ENCODE results near the gene LITAF.
"Not testable (repeated sequence)": the region's sequence is repeated elsewhere in the genome, so short reads cannot be mapped to it uniquely, and the experiment has no call there.

The LITAF gene

DNA sequence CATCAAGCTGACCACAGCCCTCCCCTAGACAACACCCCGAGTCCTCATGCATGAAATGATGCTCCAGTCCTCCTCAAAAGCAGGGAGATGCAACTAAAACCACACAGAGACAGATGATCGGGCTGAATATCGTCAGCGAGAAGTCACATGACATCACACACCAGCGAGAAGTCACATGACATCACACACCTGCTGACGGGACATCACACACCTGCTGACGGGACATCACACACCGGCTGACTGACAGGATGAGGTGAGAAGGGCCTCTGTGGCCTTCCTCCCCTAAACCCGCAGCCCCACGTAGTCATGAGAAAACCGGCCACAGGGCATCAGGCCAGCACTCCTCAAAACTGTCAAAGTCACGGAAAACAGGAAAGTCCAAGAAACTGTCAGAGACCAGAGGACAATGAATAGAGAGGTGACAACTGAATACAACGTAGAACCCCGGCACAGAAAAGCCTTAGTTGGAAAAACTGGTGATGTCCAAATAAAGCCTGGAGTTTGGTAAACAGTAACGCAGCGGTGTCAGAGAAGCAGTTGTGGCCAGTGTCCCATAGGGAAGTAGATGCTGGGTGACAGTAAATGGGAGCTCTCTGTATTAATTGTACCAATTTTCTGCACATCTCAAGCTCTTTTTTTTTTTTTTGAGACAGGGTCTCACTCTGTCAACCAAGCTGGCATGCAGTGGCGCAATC lies 14.3 kb downstream of the LITAF start:
- DNase-seq, result peak; percentile 81

DNA sequence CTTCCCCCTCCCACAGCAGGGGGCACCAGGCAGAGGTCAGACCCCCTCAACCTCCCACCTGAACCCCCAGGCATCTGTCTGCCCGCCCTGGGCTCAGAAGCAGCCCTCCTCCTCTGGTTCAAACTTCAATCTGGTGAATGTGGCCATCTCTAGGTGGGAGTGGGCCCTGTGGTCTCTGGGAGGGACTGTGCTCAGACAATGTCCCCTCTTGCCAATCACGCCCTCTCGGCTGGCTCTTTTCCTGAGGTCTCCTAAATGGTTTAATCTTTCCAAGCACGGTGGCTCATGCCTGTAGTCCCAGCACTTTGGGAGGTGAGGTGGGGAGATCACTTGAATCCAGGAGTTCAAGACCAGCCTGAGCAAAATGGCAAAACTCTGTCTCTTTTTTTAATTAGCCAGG lies 15.2 kb downstream of the LITAF start:
- no peak for DNase-seq

- DNase-seq, result no peak
These were observed 15.9 kb downstream of the LITAF start for GRCh38 chr16:11570806-11571205.

DNA sequence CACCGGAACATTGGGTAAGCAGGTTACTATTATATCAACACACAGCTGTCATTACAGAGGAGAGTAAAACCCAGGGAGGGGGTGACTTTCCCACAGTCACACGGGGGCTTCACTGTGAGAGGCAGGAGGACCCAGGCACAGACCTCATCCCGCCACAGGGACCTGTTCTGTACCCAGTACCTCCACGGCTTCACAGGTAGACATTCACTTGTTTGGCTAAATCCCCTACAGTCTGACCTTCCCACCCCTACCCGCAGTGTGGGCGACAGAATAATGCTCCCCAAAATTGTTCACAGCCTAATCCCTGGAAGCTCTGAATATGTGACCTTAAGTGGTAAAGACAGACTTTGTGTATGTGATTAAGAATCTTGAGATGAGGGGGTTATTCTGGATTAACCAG lies 16.5 kb downstream of the LITAF start:
- no peak for DNase-seq

DNA sequence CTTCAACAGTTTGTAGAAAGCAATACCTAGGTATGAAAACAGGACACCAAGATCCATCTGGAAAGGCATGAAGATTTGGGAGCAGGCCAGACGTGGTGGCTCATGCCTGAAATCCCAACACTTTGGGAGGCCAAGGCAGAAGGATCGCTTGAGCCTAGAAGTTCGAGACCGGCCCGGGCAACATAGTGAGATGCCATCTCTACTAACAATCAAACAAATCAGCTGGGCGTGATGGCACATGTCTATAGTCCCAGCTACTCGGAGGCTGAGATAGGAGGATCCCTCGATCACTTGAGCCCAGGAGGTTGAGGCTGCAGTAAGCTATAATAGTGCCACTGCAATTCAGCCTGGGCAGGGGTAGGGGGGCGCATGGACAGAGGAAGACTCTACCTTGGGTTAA lies 20.3 kb downstream of the LITAF start:
- DNase-seq, result no peak

- DNase-seq, result no peak
These were observed 21.1 kb downstream of the LITAF start for GRCh38 chr16:11565665-11566064.

GRCh38 chr16:11564046-11564926 lies 22.4 kb downstream of the LITAF start:
- no peak for DNase-seq

DNA sequence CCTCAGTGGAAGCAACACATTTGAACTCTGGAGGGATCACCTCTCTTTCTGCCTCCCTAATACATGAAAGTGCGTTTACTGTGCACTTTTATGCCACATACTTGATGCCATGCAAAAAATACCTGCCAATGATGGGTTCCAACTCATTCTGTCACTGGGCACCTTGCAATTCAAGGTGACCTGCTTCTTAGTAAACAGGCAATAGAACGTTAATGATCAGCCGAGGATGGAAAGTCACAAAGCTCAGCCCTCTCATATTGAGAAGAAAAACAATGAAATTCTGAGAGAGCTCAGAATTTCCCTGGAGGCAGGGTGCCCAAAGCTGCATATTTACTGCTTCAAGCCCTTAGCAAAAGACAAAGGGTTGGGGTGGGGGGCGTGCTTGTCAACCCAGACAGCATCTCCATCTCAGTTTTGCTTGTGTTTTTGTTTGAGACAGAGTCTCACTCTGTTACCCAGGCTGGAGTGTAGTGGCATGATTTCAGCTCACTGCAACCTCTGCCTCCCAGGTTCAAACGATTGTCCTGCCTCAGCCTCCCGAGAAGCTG lies 23.2 kb downstream of the LITAF start:
- no peak for DNase-seq

GRCh38 chr16:11562941-11563340 lies 23.8 kb downstream of the LITAF start:
- DNase-seq, result peak; percentile 41

DNA sequence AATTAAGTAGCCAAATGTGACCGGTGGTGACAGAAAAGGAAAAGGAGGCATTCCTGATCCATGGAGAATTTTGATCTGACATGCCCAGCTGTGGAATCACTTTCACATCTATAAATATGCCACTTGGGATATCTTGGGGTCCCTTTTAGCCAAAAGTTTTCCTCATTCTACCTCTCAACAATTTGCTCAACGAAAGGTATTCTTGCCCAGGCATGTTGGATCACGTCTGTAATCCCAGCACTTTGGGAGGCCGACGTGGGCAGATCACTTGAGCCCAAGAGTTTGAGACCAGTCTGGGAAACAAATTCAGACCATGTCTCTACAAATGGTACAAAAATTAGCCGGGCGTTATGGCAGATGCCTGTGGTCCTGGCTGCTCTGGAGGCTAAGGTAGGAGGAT lies 24.3 kb downstream of the LITAF start:
- no peak for DNase-seq

DNA sequence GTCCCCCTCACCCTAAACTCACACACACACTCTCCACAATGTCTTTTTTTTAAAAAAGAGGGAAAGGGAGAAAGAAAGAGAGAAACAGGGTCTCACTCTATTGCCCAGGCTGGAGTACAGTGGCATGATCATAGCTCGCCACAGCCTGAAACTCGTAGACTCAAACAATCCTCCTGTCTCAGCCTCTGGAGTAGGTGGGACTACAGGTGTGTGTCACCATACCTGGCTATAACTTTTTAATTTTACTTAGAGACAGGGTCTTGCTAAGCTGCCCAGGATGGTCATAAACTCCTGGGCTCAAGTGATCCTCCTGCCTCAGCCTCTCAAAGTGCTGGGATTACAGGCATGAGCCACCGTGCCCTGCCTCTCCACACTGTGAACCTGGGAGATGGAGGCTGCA lies 24.9 kb downstream of the LITAF start:
- DNase-seq, result no peak

DNA sequence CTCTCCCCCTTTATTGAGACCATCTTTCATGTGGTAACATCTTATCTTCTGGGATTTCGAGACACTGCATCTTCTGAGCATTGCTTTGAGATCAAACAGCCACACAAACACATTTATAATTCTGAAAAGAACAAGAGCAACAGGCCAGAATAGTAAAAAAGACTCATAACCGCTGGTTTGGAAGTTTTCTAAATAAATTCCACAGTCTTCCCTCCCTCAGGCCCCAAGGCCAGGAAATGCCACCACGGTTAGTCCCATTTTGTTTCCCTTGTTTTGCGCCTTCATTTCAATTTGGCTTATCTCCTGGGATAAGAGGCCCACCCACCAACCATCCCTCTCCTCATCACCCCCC lies 25.3 kb downstream of the LITAF start:
- no peak for DNase-seq

DNA sequence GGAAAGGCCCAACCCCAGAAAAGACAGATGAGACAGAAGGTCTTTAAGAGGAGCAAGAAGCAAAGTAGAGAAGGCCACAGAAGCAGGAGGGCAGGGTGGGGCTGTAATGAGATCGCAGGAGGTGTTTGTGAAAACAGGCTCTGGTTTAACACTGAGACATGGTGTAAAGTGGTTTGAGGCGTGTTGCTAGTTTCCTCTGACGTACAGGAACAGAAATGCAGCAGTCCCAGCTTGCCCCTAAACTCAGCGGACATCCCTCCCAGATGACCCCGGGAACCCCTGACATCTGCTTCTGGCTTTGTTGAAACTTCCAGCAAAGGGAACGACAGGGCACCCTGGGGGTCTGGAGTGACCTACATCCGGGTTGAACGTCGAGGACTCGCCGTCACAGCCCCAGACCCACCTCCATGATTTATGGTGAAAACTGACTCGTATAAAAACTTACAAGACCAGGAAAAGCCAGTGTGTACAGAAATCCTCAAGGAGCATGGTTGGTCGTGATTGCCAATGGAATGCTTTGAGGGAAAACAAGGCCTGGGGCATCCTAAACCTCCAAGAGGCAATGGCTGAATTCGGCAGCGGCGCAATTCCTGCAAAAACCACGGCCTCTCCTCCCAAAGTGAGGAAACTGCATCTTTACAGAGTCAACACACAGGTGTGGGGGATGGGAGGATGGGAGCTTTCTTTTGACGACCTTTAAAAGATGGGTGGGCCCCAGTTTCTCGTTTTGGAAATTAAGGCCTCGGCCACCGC lies 25.8 kb downstream of the LITAF start:
- DNase-seq, result peak; percentile 86

DNA sequence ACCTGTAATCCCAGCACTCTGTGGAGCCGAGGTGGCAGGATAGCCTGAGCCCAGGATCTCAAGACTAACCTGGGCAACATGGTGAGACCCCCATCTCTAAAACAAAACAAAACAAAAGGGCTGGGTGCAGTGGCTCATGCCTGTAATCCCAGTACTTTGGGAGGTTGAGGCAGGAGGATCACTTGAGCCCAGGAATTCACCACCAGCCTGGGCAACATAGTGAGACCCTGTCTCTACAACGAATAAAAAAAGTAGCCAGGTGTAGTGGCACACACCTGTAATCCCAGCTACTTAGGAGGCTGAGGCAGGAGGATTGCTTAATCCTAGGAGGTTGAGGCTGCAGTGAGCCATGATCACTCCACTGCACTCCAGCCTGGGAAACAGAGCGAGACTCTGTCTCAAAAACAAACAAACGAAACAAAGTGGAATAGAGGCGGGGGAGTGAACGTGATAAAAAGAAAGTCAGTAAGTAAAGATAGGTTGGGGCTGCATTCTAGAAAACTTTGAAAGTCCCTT lies 28.4 kb downstream of the LITAF start:
- DNase-seq, result not testable (repeated sequence)

GRCh38 chr16:11557801-11558200 lies 28.9 kb downstream of the LITAF start:
- no peak for DNase-seq

DNA sequence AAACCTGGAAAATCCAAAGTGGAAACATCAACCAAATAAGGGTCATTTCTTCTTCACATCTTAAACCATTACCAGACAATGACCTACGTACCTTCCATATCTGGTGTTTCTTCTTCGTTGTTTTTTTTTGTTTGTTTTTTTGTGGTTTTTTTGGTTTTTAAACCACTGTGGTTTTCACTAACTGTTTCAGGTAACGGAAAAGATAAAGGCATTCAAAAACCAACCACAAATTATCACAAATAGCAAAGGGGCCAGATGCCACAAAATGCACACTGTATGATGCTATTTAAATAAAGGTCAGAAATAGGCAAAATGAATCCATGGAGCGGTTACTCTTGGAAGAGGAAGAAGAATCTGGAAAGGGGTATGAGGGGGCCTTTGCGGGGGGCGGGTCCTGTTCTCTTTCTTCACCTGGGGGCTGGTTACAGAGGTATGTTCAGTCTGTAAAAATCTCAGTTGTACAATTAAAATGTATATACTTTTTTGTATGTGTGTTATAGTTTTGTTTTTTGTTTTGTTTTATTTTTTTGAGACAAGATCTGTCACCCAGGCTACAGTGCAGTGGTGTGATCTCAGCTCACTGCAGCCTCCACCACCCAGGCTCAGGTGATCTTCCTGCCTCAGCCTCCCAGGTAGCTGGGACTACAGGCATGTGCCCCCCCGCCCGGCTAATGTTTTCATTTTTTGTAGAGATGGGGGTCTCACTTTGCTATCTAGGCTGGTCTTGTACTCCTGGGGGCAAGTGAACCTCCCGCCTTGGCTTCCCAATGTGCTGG lies 29.6 kb downstream of the LITAF start:
- peak; percentile 38 for DNase-seq

- no peak for DNase-seq
These were observed 30.4 kb downstream of the LITAF start for GRCh38 chr16:11556214-11556819.

DNA sequence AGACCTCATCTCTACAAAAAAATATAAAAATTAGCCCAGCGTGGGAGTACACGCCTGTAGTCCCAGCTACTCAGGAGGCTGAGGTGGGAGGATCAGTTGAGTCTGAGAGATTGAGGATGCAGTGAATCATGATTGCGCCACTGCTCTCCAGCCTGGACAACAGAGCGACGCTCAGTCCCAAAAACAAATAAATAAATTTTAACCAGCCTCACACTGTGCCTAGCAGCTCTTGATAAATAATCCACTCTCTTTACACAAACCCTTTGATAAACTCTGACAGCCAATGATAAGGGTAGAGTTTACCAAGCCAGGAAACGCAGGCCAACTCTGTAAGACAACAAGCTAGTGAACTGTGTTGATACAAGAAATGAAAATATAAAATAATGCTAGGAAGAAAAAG lies 32.7 kb downstream of the LITAF start:
- no peak for DNase-seq

- DNase-seq, result no peak
These were observed 33.3 kb downstream of the LITAF start for GRCh38 chr16:11553371-11553770.

DNA sequence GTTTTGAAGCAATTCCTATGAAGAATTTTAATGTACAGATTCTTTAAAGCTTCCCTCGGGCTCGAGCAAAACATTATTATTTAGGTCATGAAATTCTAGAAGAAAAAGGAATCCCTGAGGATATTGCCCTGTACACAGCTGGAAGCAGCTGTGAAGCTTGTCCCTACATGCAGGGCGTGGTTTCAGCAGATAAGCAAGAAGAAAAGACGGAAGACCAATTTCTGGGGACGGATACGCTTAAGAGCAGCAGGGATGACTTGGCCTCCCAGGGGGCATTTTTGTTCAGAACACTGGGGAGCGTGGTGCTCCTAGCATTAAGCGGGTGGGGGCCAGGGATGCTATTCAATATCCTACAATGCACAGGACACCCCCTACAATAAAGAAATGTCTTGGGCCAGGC lies 34.3 kb downstream of the LITAF start:
- no peak for DNase-seq

- no peak for DNase-seq
These were observed 34.9 kb downstream of the LITAF start for GRCh38 chr16:11551842-11552241.

Measured in CD4-positive, alpha-beta T cell treated with Interleukin-10 for 1 hour (primary cell).